Airway epithelial cell (primary cell): ENCODE results near the gene USP37. TPM values are rescaled to one million over a fixed set of nuclear protein-coding genes. Genes with fewer than 3 reads are reported as not detected.

Experiments
- total RNA-seq: library from RNA; depleted of rRNA; stranded (reverse); fragments of >200 nt; gene quantifications from 2 replicates; pipeline ENCODE4 v1.2.3, GENCODE V29; 2015

Gene USP37
- 6.0 and 6.3 TPM in 2 replicates for total RNA-seq

GRCh38 chr2:218568190-218569037 is at the start of gene USP37, which contains the start of gene CNOT9:
Gene USP37 (minus strand): TSS chr2:218568351. CDS start chr2:218558653, 9,698 bp downstream.
Gene CNOT9 (plus strand): TSS chr2:218568839. CDS start chr2:218568955, 116 bp downstream.

GRCh38 chr2:218607436-218608115 is 39.4 kb upstream of the USP37 start, which contains the start of gene PLCD4:
Gene PLCD4 (plus strand): TSS chr2:218607899. CDS start chr2:218615740, 7,841 bp downstream.

GRCh38 chr2:218418717-218419458 is 149.3 kb downstream of the USP37 start, which contains the start of gene VIL1:
Gene VIL1 (plus strand): TSS chr2:218419123. CDS start chr2:218423779, 4,656 bp downstream.

Other genes with a start within 250 kb of the USP37 start
- not detected in 2 replicates for gene CATIP, start 211.5 kb downstream of the USP37 start, total RNA-seq
- 0.14 TPM in 1 of 2 replicates, not detected in the other for gene SLC11A1, start 186.1 kb downstream of the USP37 start, total RNA-seq
- gene CTDSP1, start 168.5 kb downstream of the USP37 start, total RNA-seq = 52.4 and 72.9 TPM in 2 replicates
- gene VIL1, start 149.2 kb downstream of the USP37 start, total RNA-seq = not detected in 2 replicates
- gene CNOT9, start 488 bp upstream of the USP37 start, total RNA-seq = 50.2 and 58.5 TPM in 2 replicates
- gene PLCD4, start 39.5 kb upstream of the USP37 start, total RNA-seq = 2.6 and 3.1 TPM in 2 replicates
- gene ZNF142, start 91.3 kb upstream of the USP37 start, total RNA-seq = 10.6 and 24.2 TPM in 2 replicates
- gene BCS1L, start 91.3 kb upstream of the USP37 start, total RNA-seq = 37.3 and 45.1 TPM in 2 replicates
- 16.1 and 30.8 TPM in 2 replicates for gene RNF25, start 103.7 kb upstream of the USP37 start, total RNA-seq
- 5.3 and 9.9 TPM in 2 replicates for gene STK36, start 103.7 kb upstream of the USP37 start, total RNA-seq
- gene TTLL4, start 142.5 kb upstream of the USP37 start, total RNA-seq = 12.3 and 15.0 TPM in 2 replicates
- 0.37 and 0.56 TPM in 2 replicates for gene CYP27A1, start 213.8 kb upstream of the USP37 start, total RNA-seq